ENCODE data around the gene ACAA2.

- TF ChIP-seq, protein P1, sequence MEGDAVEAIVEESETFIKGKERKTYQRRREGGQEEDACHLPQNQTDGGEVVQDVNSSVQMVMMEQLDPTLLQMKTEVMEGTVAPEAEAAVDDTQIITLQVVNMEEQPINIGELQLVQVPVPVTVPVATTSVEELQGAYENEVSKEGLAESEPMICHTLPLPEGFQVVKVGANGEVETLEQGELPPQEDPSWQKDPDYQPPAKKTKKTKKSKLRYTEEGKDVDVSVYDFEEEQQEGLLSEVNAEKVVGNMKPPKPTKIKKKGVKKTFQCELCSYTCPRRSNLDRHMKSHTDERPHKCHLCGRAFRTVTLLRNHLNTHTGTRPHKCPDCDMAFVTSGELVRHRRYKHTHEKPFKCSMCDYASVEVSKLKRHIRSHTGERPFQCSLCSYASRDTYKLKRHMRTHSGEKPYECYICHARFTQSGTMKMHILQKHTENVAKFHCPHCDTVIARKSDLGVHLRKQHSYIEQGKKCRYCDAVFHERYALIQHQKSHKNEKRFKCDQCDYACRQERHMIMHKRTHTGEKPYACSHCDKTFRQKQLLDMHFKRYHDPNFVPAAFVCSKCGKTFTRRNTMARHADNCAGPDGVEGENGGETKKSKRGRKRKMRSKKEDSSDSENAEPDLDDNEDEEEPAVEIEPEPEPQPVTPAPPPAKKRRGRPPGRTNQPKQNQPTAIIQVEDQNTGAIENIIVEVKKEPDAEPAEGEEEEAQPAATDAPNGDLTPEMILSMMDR (IDR thresholded peaks at IDR 0.05): no peak
- no peak for TF ChIP-seq POLR2AphosphoS5 (IDR thresholded peaks at IDR 0.05; ENCODE audit: insufficient read depth in 1 of 2, low read depth in 1 of 2)
- TF ChIP-seq POLR2A (IDR thresholded peaks at IDR 0.05): no peak
Observed at GRCh38 chr18:49802623-49803022, 10.7 kb downstream of the ACAA2 start.
